ENCODE measurements around the gene HCN2. TPM values are rescaled to one million over a fixed set of nuclear protein-coding genes. Genes with fewer than 3 reads are reported as not detected.

Gene HCN2
- total RNA-seq = 0.63 and 0.98 TPM in 2 replicates

GRCh38 chr19:589693-590395 is at the start of gene HCN2:
Gene HCN2, plus strand, starts transcription at chr19:589881. Its CDS starts 65 bp downstream, at chr19:589946.

GRCh38 chr19:543910-544608 is 45.6 kb upstream of the HCN2 start, which contains the start of gene GZMM:
Gene GZMM, plus strand, starts transcription at chr19:544053. Its CDS starts 19 bp downstream, at chr19:544072.

DNA sequence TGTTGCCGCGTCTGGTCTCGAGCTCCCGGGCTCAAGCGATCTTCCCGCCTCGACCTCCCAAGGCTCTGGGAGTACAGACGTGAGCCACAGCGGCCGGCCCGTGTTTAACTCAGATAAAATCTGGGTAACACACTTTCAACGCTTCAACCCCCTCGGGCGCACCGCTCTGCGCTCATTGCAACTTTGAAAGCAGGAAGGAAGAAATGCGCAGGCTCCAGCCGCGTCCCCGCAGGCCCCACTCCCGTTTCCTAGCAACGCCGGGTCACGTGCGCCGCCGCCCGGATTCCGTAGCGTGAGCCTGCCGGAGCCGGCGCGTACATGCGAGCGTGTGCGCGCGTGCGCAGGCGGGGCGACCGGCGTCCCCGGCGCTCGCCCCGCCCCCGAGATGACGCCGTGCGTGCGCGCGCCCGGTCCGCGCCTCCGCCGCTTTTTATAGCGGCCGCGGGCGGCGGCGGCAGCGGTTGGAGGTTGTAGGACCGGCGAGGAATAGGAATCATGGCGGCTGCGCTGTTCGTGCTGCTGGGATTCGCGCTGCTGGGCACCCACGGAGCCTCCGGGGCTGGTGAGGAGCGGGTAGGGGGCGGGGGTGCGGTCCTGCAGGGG is 17.4 kb upstream of the HCN2 start, which contains the start of gene BSG:
Gene BSG, plus strand, starts transcription at position 457 of the 603 bp plus-strand sequence. Its CDS starts 39 bp downstream, at position 496.

DNA sequence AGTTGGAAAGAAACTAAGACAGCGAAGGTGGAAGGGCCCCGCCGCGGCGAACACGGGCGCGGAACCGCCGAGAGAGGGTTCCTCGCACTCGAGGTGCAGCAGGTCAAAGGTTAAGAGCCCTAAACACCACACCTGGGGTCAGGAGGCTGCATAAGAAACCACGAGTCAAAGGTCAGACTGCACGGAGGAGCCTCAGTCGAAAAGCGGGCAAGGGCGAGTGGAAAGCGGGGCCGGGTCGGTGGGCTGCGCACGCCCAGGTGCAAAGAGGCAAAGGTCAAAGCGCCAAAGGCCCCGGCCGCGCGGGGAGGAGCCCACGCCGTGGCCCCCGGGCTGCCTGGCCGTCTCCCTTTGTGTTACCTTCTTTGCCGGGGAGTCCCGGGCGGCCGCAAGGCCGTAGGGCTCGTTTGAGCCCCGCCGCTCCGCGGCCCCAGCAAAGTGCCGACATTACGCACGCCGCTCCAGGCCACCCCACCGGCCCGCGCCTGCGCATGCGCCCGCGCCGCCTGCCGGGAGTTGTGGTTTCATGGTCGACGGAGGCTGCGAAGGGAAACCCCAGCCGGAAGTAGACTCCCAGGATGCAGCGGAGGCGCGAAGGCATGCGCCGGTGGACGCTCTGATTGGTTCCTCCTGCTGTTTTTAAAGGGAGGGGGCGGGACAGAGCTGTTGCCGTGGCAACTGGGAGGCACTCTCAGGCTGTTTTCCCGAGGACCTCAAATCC is 43.5 kb downstream of the HCN2 start, which contains the start of gene POLRMT:
Gene POLRMT, minus strand, starts transcription at position 470 of the 718 bp plus-strand sequence. Its CDS starts 25 bp downstream, at position 445.

GRCh38 chr19:639253-640160 is 49.8 kb downstream of the HCN2 start, which contains the start of gene FGF22:
Gene FGF22, plus strand, starts transcription at chr19:639879. Its CDS starts 47 bp downstream, at chr19:639926.

DNA sequence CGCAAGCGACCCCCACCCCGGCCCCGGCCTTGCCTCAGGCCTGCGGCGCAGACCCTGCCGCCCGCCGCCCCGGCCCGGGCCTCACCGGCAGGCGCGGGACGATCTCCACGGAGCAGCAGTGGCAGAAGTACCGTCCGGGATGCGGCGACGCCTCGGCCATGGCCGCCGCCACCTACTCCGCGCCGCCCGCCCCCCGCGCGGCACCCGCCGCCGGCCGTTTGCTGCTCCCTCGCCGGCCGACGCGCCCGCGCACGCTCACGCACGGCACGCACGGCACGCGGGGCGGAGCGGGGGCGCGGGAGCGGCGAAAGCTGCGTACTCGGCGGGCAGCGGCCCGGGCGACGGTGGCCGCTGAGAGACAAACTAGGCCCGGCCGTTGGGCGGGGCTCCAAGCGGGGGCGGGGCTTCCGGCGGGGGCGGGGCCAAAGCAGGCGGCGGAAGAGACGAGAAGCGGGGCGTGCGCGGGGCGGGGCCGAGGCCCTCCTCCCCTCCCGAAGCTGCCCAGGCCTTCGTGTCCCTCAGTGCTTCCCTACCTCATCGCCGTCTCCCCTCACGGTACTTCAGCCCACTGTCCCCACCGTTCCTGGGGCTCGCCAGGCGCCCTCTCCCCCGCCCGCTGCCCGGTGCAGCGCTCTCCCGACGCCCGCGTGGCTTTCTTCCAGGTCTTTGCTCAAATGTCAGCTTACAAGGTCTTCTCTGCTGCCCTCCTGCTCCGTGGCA is 73.4 kb downstream of the HCN2 start, which contains the start of gene RNF126:
Gene RNF126, minus strand, starts transcription at position 253 of the 720 bp plus-strand sequence. Its CDS starts 93 bp downstream, at position 160.

Other genes starting within 250 kb of the HCN2 start
- 7.9 and 13.5 TPM in 2 replicates for gene MIER2, start 245.1 kb upstream of the HCN2 start, total RNA-seq
- gene C2CD4C, start 180.7 kb upstream of the HCN2 start, total RNA-seq = 0.42 TPM in 2 replicates
- gene SHC2, start 128.8 kb upstream of the HCN2 start, total RNA-seq = 0.07 and 0.14 TPM in 2 replicates
- 0.14 TPM in 1 of 2 replicates, not detected in the other for gene MADCAM1, start 93.4 kb upstream of the HCN2 start, total RNA-seq
- gene TPGS1, start 82.4 kb upstream of the HCN2 start, total RNA-seq = 37.6 and 38.8 TPM in 2 replicates
- 94.9 and 162 TPM in 2 replicates for gene CDC34, start 58.1 kb upstream of the HCN2 start, total RNA-seq
- gene GZMM, start 45.8 kb upstream of the HCN2 start, total RNA-seq = 0.37 TPM in 1 of 2 replicates, not detected in the other
- 634 and 675 TPM in 2 replicates for gene BSG, start 17.3 kb upstream of the HCN2 start, total RNA-seq
- gene POLRMT, start 43.7 kb downstream of the HCN2 start, total RNA-seq = 35.1 and 38.7 TPM in 2 replicates
- not detected in 2 replicates for gene FGF22, start 50.0 kb downstream of the HCN2 start, total RNA-seq
- 139 and 142 TPM in 2 replicates for gene RNF126, start 73.3 kb downstream of the HCN2 start, total RNA-seq
- 207 and 297 TPM in 2 replicates for gene FSTL3, start 86.5 kb downstream of the HCN2 start, total RNA-seq
- not detected in 2 replicates for gene PRSS57, start 105.6 kb downstream of the HCN2 start, total RNA-seq
- gene PALM, start 119.1 kb downstream of the HCN2 start, total RNA-seq = 6.7 TPM in 2 replicates
- gene MISP, start 161.2 kb downstream of the HCN2 start, total RNA-seq = 73.5 and 106 TPM in 2 replicates
- gene PTBP1, start 207.6 kb downstream of the HCN2 start, total RNA-seq = 154 and 246 TPM in 2 replicates
- gene PLPPR3, start 232.1 kb downstream of the HCN2 start, total RNA-seq = 0.56 TPM in 2 replicates
- not detected in 2 replicates for gene AZU1, start 238.0 kb downstream of the HCN2 start, total RNA-seq

Measured in airway epithelial cell (primary cell).